Measurements from ENCODE around the gene KCTD4. TPM values are rescaled to one million over a fixed set of nuclear protein-coding genes. Genes with fewer than 3 reads are reported as not detected.
A peak's percentile ranks its signal among the peaks of the same experiment; 100 is the strongest.

Gene KCTD4
- total RNA-seq, 1 experiment from 2014 or later = not detected

DNA sequence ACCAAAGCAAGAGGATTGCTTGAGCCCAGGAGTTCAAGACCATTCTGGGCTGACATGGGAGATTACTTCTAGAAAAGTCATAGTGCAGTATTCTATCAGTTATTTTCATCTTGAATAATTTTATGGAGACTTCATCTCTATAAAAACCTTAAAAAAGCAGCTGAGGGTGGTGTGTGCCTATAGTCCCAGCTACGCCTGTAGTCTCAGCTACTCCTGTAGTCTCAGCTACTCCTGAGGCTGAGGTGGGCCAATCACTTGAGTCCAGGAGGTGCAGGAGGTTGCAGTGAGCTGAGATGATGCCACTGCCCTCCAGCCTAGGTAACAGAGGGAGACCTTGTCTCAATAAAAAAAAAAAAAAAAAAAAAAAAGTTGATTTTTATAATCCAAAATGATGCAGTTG, 22.1 kb upstream of the KCTD4 start:
- H3K27me3 ChIP-seq (ENCODE audit: insufficient read depth, low read depth) = no peaks in the 10 kb centered on the region
- ChIA-PET CTCF (interaction anchor here (0.6 to 0.7 kb wide), 2 partner anchors 16 to 21 kb away, joined by 3 to 11 read pairs; no protein-coding TSS in a partner anchor), POLR2A (ENCODE audit: unreplicated experiment) (no interaction called here)
- no peak for TF ChIP-seq EZH2 (IDR thresholded peaks at IDR 0.05; ENCODE audit: low read depth)
- TF ChIP-seq, protein P1, sequence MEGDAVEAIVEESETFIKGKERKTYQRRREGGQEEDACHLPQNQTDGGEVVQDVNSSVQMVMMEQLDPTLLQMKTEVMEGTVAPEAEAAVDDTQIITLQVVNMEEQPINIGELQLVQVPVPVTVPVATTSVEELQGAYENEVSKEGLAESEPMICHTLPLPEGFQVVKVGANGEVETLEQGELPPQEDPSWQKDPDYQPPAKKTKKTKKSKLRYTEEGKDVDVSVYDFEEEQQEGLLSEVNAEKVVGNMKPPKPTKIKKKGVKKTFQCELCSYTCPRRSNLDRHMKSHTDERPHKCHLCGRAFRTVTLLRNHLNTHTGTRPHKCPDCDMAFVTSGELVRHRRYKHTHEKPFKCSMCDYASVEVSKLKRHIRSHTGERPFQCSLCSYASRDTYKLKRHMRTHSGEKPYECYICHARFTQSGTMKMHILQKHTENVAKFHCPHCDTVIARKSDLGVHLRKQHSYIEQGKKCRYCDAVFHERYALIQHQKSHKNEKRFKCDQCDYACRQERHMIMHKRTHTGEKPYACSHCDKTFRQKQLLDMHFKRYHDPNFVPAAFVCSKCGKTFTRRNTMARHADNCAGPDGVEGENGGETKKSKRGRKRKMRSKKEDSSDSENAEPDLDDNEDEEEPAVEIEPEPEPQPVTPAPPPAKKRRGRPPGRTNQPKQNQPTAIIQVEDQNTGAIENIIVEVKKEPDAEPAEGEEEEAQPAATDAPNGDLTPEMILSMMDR (conservative IDR thresholded peaks at IDR 0.05) = no peak
- intact Hi-C loops (cut with micrococcal nuclease; ENCODE audit: unreplicated experiment) = no loop called here
- H3K27ac ChIP-seq = no peak overlapping the region
- no peaks in the 10 kb centered on the region for H3K36me3 ChIP-seq (ENCODE audit: low read depth)
- no peak overlapping the region for H2AFZ ChIP-seq
- no peaks in the 10 kb centered on the region for H4K20me1 ChIP-seq (ENCODE audit: insufficient read depth)
- DNase-seq = no peak
- H3K4me2 ChIP-seq = no peak overlapping the region
- H3K9me3 ChIP-seq (ENCODE audit: insufficient read depth, low read depth) = no peaks in the 10 kb centered on the region
- no TSS peak for BruUV-seq (replicated peaks)
- H3F3A ChIP-seq (ENCODE audit: insufficient read depth, low read depth) = peaks cover 22% of the 10 kb centered on the region
- peaks cover 28% of the 10 kb centered on the region for H3K4me1 ChIP-seq (replicated peaks; ENCODE audit: insufficient read depth)
- no peak overlapping the region for H3K4me3 ChIP-seq
- peaks cover 40% of the 10 kb centered on the region for H3K79me2 ChIP-seq (ENCODE audit: low read depth)
- no peaks in the 10 kb centered on the region for H3K9me2 ChIP-seq (ENCODE audit: insufficient read depth)

DNA sequence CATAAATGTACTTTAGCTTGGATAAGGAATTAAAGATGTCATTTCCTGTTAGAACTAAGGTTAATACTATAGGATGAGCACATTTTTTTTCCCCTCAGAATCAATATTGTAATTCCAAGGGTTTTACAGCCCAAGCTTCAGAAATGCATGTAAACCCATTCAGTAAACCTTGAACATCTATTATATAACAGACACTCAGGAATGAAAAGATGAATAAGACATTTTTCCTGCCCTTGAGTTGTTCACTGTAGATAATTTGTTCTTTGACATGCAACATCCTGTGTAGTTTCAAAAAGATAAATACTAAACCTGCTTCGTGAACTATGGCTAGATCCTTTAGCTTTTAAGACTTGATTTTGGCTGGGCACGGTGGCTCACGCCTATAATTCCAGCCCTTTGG, 21.7 kb upstream of the KCTD4 start:
- Histone ChIP-seq H3K9me3 (ENCODE audit: insufficient read depth, low read depth) (no peaks in the 10 kb centered on the region), H4K20me1 (ENCODE audit: insufficient read depth) (no peaks in the 10 kb centered on the region), H3K27me3 (ENCODE audit: insufficient read depth, low read depth) (no peaks in the 10 kb centered on the region), H3K79me2 (ENCODE audit: low read depth) (peaks cover 40% of the 10 kb centered on the region), H3K9me2 (ENCODE audit: insufficient read depth) (no peaks in the 10 kb centered on the region), H2AFZ (no peak overlapping the region), H3K36me3 (ENCODE audit: low read depth) (no peaks in the 10 kb centered on the region), H3K4me2 (no peak overlapping the region), H3K4me3 (no peak overlapping the region), H3K27ac (no peak overlapping the region), H3K4me1 (replicated peaks; ENCODE audit: insufficient read depth) (peaks cover 32% of the 10 kb centered on the region), H3F3A (ENCODE audit: insufficient read depth, low read depth) (peaks cover 22% of the 10 kb centered on the region)
- DNase-seq = no peak
- ChIA-PET POLR2A (ENCODE audit: unreplicated experiment) (no interaction called here), CTCF (interaction anchor here (0.6 to 0.7 kb wide), 2 partner anchors 17 to 22 kb away, joined by 3 to 11 read pairs; no protein-coding TSS in a partner anchor)
- no peak for TF ChIP-seq EZH2 (IDR thresholded peaks at IDR 0.05; ENCODE audit: low read depth)
- TF ChIP-seq, protein P1 (conservative IDR thresholded peaks at IDR 0.05) = no peak
- intact Hi-C loops (cut with micrococcal nuclease; ENCODE audit: unreplicated experiment) = no loop called here
- BruUV-seq (replicated peaks) = no TSS peak

DNA sequence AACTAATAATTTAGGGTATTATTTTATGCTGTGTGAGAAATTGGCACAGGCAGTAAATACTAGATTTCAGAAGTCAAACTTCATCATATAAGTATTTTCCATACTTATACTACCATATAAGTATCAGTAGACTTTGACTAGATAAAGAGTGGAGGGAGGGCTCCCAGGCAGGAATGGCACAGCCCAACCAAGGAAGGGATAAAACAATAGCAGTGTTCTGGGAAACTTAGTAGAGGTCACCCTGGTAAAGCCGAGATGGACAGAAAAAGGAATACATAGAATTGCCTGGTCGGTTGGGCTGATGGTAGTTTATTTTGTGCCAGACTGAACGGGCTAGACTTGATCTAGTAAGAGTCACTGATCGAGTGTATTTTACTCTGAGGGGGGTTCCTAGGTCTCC, 19.6 kb upstream of the KCTD4 start:
- no peak for DNase-seq
- H3K27me3 ChIP-seq (ENCODE audit: insufficient read depth, low read depth) = no peaks in the 10 kb centered on the region
- peaks cover 36% of the 10 kb centered on the region for H3K4me1 ChIP-seq (replicated peaks; ENCODE audit: insufficient read depth)
- no peak for TF ChIP-seq EZH2 (IDR thresholded peaks at IDR 0.05; ENCODE audit: low read depth)
- TF ChIP-seq, protein P1 (conservative IDR thresholded peaks at IDR 0.05) = no peak
- no peaks in the 10 kb centered on the region for H3K36me3 ChIP-seq (ENCODE audit: low read depth)
- BruUV-seq (replicated peaks) = TSS peak; percentile 17
- H3K9me3 ChIP-seq (ENCODE audit: insufficient read depth, low read depth) = no peaks in the 10 kb centered on the region
- H3K9me2 ChIP-seq (ENCODE audit: insufficient read depth) = no peaks in the 10 kb centered on the region
- no peak overlapping the region for H2AFZ ChIP-seq
- intact Hi-C loops (cut with micrococcal nuclease; ENCODE audit: unreplicated experiment) = loop anchor here (2.0 kb wide), 1 partner anchor 14 kb away; no protein-coding TSS in a partner anchor
- POLR2A ChIA-PET (ENCODE audit: unreplicated experiment) = interaction anchor here (0.6 kb wide), 2 partner anchors 11 to 21 kb away, joined by 4 to 18 read pairs; no protein-coding TSS in a partner anchor
- CTCF ChIA-PET = no interaction called here
- peak overlapping the region; percentile 82 for H3K27ac ChIP-seq
- H3K4me2 ChIP-seq = no peak overlapping the region; the same call in 1 of the 2 replicates
- peaks cover 43% of the 10 kb centered on the region for H3K79me2 ChIP-seq (ENCODE audit: low read depth)
- H3F3A ChIP-seq (ENCODE audit: insufficient read depth, low read depth) = peaks cover 22% of the 10 kb centered on the region
- H3K4me3 ChIP-seq = no peak overlapping the region
- H4K20me1 ChIP-seq (ENCODE audit: insufficient read depth) = no peaks in the 10 kb centered on the region

Data from PC-9 (cell line).